Stimulated activated naive CD8-positive, alpha-beta T cell treated with anti-CD3 and anti-CD28 coated beads, Interleukin-15, amount 100 ng/mL, for 72 hours (primary cell): ENCODE data around the gene GNB5.
A peak's percentile ranks its signal among the peaks of the same experiment; 100 is the strongest.

Experiments used
- ATAC-seq: fragments of 150-1000 bp; cut with Tn5 transposase; 2 replicates; pipeline ENCODE4 v1.10.0; 2021; ENCODE audit warnings: mild to moderate bottlenecking, moderate library complexity
- DNase-seq, 2 donors: peaks; one replicate each; pipeline ENCODE4 v3.0.0; 2021 to 2022
- H3K27ac Mint-ChIP-seq, 2 donors: one replicate each; pipeline ENCODE4 v1.8.0; 2022; ENCODE audit warnings: mild to moderate bottlenecking in 2 of 2, mixed read lengths in 2 of 2, moderate library complexity in 2 of 2
- H3K27me3 Mint-ChIP-seq: one replicate; pipeline ENCODE4 v1.8.0; 2022; ENCODE audit warnings: mixed read lengths
- H3K4me1 Mint-ChIP-seq: one replicate; pipeline ENCODE4 v1.8.0; 2022; ENCODE audit warnings: mild to moderate bottlenecking, mixed read lengths
- H3K4me3 Mint-ChIP-seq, 2 donors: one replicate each; pipeline ENCODE4 v1.8.0; 2022; ENCODE audit warnings: mild to moderate bottlenecking in 2 of 2, mixed read lengths in 2 of 2, moderate library complexity in 1 of 2
- H3K9me3 Mint-ChIP-seq, 2 donors: one replicate each; pipeline ENCODE4 v1.8.0; 2022; ENCODE audit warnings: mixed read lengths in 2 of 2

GNB5 gene

GRCh38 chr15:52218816-52219215 lies 27.6 kb upstream of the GNB5 start:
- Mint-ChIP-seq H3K27ac (no peak overlapping the region), H3K4me3 (no peak overlapping the region), H3K27me3 (no peaks in the 10 kb centered on the region), H3K9me3 (no peaks in the 10 kb centered on the region), H3K4me1 (peaks cover 27% of the 10 kb centered on the region)
- no peak for ATAC-seq
- DNase-seq, result no peak

- peak overlapping the region in 1 of 2 donors; percentile 69 for H3K27ac Mint-ChIP-seq
- no peak for ATAC-seq
- no peak overlapping the region for H3K4me3 Mint-ChIP-seq
- H3K9me3 Mint-ChIP-seq, result no peaks in the 10 kb centered on the region
- no peaks in the 10 kb centered on the region for H3K27me3 Mint-ChIP-seq
- DNase-seq, result no peak
- H3K4me1 Mint-ChIP-seq, result peaks cover 26% of the 10 kb centered on the region
Measured at GRCh38 chr15:52218371-52218770, 27.2 kb upstream of the GNB5 start.

GRCh38 chr15:52217186-52217585 lies 26.0 kb upstream of the GNB5 start:
- Mint-ChIP-seq H3K9me3 (no peaks in the 10 kb centered on the region), H3K4me1 (peaks cover 17% of the 10 kb centered on the region), H3K27ac (peak overlapping the region in 1 of 2 donors; percentile 44), H3K4me3 (no peak overlapping the region), H3K27me3 (no peaks in the 10 kb centered on the region)
- DNase-seq (no peak), ATAC-seq (peak; percentile 45)

- no peaks in the 10 kb centered on the region for H3K27me3 Mint-ChIP-seq
- no peak for ATAC-seq
- no peak for DNase-seq
- H3K4me3 Mint-ChIP-seq, result no peak overlapping the region
- no peaks in the 10 kb centered on the region for H3K9me3 Mint-ChIP-seq
- H3K4me1 Mint-ChIP-seq, result no peaks in the 10 kb centered on the region
- H3K27ac Mint-ChIP-seq, result no peak overlapping the region
Measured at GRCh38 chr15:52214553-52214952, 23.4 kb upstream of the GNB5 start.

- H3K27ac Mint-ChIP-seq, result no peak overlapping the region
- H3K4me1 Mint-ChIP-seq, result no peaks in the 10 kb centered on the region
- no peaks in the 10 kb centered on the region for H3K9me3 Mint-ChIP-seq
- ATAC-seq, result no peak
- no peaks in the 10 kb centered on the region for H3K27me3 Mint-ChIP-seq
- no peak overlapping the region for H3K4me3 Mint-ChIP-seq
- no peak for DNase-seq
Measured at GRCh38 chr15:52213206-52213605, 22.0 kb upstream of the GNB5 start.

- Mint-ChIP-seq H3K4me3 (no peak overlapping the region), H3K27ac (no peak overlapping the region), H3K4me1 (no peaks in the 10 kb centered on the region), H3K9me3 (no peaks in the 10 kb centered on the region), H3K27me3 (no peaks in the 10 kb centered on the region)
- ATAC-seq, result peak; percentile 96
- peak; percentile 72 to 74 for DNase-seq
Measured at GRCh38 chr15:52208306-52208946, 17.2 kb upstream of the GNB5 start.

- Mint-ChIP-seq H3K27me3 (no peaks in the 10 kb centered on the region), H3K27ac (no peak overlapping the region), H3K9me3 (no peaks in the 10 kb centered on the region), H3K4me3 (no peak overlapping the region), H3K4me1 (no peaks in the 10 kb centered on the region)
- ATAC-seq (no peak), DNase-seq (no peak)
Measured at GRCh38 chr15:52207191-52207590, 16.0 kb upstream of the GNB5 start.

- Mint-ChIP-seq H3K27me3 (no peaks in the 10 kb centered on the region), H3K4me1 (no peaks in the 10 kb centered on the region), H3K4me3 (no peak overlapping the region), H3K9me3 (no peaks in the 10 kb centered on the region), H3K27ac (peak overlapping the region in 1 of 2 donors; percentile 32)
- no peak for DNase-seq
- ATAC-seq, result no peak
Measured at GRCh38 chr15:52206446-52206845, 15.3 kb upstream of the GNB5 start.

GRCh38 chr15:52204657-52205056 lies 13.5 kb upstream of the GNB5 start:
- no peaks in the 10 kb centered on the region for H3K4me1 Mint-ChIP-seq
- no peaks in the 10 kb centered on the region for H3K27me3 Mint-ChIP-seq
- ATAC-seq (no peak), DNase-seq (no peak)
- H3K9me3 Mint-ChIP-seq, result no peaks in the 10 kb centered on the region
- H3K27ac Mint-ChIP-seq, result no peak overlapping the region
- H3K4me3 Mint-ChIP-seq, result no peak overlapping the region

- Mint-ChIP-seq H3K27ac (no peak overlapping the region), H3K9me3 (no peaks in the 10 kb centered on the region), H3K4me3 (no peak overlapping the region), H3K27me3 (no peaks in the 10 kb centered on the region), H3K4me1 (no peaks in the 10 kb centered on the region)
- no peak for DNase-seq
- no peak for ATAC-seq
Measured at GRCh38 chr15:52200831-52201365, 9.7 kb upstream of the GNB5 start.

- Mint-ChIP-seq H3K4me1 (no peaks in the 10 kb centered on the region), H3K27ac (no peak overlapping the region), H3K4me3 (no peak overlapping the region), H3K27me3 (no peaks in the 10 kb centered on the region), H3K9me3 (no peaks in the 10 kb centered on the region)
- DNase-seq, result no peak
- ATAC-seq, result no peak
Measured at GRCh38 chr15:52199271-52199670, 8.1 kb upstream of the GNB5 start.

- no peak overlapping the region for H3K4me3 Mint-ChIP-seq
- no peaks in the 10 kb centered on the region for H3K27me3 Mint-ChIP-seq
- no peaks in the 10 kb centered on the region for H3K9me3 Mint-ChIP-seq
- DNase-seq (no peak), ATAC-seq (no peak)
- no peaks in the 10 kb centered on the region for H3K4me1 Mint-ChIP-seq
- no peak overlapping the region for H3K27ac Mint-ChIP-seq
Measured at GRCh38 chr15:52196891-52197290, 5.7 kb upstream of the GNB5 start.

GRCh38 chr15:52193791-52194190 lies 2.6 kb upstream of the GNB5 start:
- H3K4me3 Mint-ChIP-seq, result no peak overlapping the region
- no peaks in the 10 kb centered on the region for H3K4me1 Mint-ChIP-seq
- DNase-seq (no peak), ATAC-seq (no peak)
- H3K9me3 Mint-ChIP-seq, result no peaks in the 10 kb centered on the region
- no peak overlapping the region for H3K27ac Mint-ChIP-seq
- no peaks in the 10 kb centered on the region for H3K27me3 Mint-ChIP-seq

- no peaks in the 10 kb centered on the region for H3K27me3 Mint-ChIP-seq
- ATAC-seq, result no peak
Measured at GRCh38 chr15:52193321-52193720, 2.1 kb upstream of the GNB5 start.

GRCh38 chr15:52186651-52187486 lies 4.3 kb downstream of the GNB5 start:
- Mint-ChIP-seq H3K9me3 (peaks cover 0 to 4% of the 10 kb centered on the region in 2 donors), H3K27ac (no peak overlapping the region), H3K4me3 (no peak overlapping the region), H3K4me1 (peaks cover 6% of the 10 kb centered on the region), H3K27me3 (no peaks in the 10 kb centered on the region)
- ATAC-seq (no peak), DNase-seq (no peak)

More at GRCh38 chr15:52193321-52193720, 2.1 kb upstream of the GNB5 start:
- Mint-ChIP-seq H3K27ac (no peak overlapping the region), H3K4me3 (no peak overlapping the region), H3K4me1 (no peaks in the 10 kb centered on the region), H3K9me3 (no peaks in the 10 kb centered on the region)
- no peak for DNase-seq

GRCh38 chr15:52185151-52185561 lies 6.0 kb downstream of the GNB5 start:
- no peaks in the 10 kb centered on the region for H3K27me3 Mint-ChIP-seq
- H3K9me3 Mint-ChIP-seq, result peaks cover 0 to 4% of the 10 kb centered on the region in 2 donors
- no peak overlapping the region for H3K4me3 Mint-ChIP-seq
- no peak for DNase-seq
- peaks cover 18% of the 10 kb centered on the region for H3K4me1 Mint-ChIP-seq
- ATAC-seq, result no peak
- H3K27ac Mint-ChIP-seq, result no peak overlapping the region
